ENCODE results near the gene ACAT1. TPM values are rescaled to one million over a fixed set of nuclear protein-coding genes. Genes with fewer than 3 reads are reported as not detected.

ACAT1 gene
- total and polyA plus RNA-seq, 11 donors, result 166 to 1,337 (median 360) TPM

GRCh38 chr11:108092134-108092533 lies 29.2 kb upstream of the ACAT1 start:
- peaks cover 0 to 89% (median 55%) of the 10 kb centered on the region in 9 donors for H3K36me3 ChIP-seq
- no peak overlapping the region for H3K4me3 ChIP-seq
- intact Hi-C loops (cut with DNase I), result loop anchor here in 1 of 10 donors (10.0 kb wide), 1 partner anchor 63 kb away; no protein-coding TSS in a partner anchor
- no peaks in the 10 kb centered on the region for H3K9me3 ChIP-seq
- no peak overlapping the region for H3K27ac ChIP-seq
- no peak for DNase-seq
- ATAC-seq, result no peak
- H3K4me1 ChIP-seq, result no peaks in the 10 kb centered on the region
- WGBS, 4 donors, result 47 to 48% (median 48%) methylated on average over 2 of the region's 2 CpGs
- no peak for TF ChIP-seq POLR2A (IDR thresholded peaks at IDR 0.05)
- no peak for TF ChIP-seq CTCF (IDR thresholded peaks at IDR 0.05)
- no peaks in the 10 kb centered on the region for H3K27me3 ChIP-seq

- ATAC-seq, result no peak
- no peak for DNase-seq
- H3K36me3 ChIP-seq, result peaks cover 0 to 93% (median 62%) of the 10 kb centered on the region in 9 donors
- TF ChIP-seq CTCF (IDR thresholded peaks at IDR 0.05) (no peak), POLR2A (IDR thresholded peaks at IDR 0.05) (no peak)
- H3K9me3 ChIP-seq, result no peaks in the 10 kb centered on the region
- H3K27ac ChIP-seq, result no peak overlapping the region
- no peaks in the 10 kb centered on the region for H3K27me3 ChIP-seq
- 92 to 97% (median 93%) methylated on average over 4 of the region's 4 CpGs for WGBS, 4 donors
- no peaks in the 10 kb centered on the region for H3K4me1 ChIP-seq
- intact Hi-C loops (cut with DNase I), result loop anchor here in 1 of 10 donors (10.0 kb wide), 1 partner anchor 61 kb away; no protein-coding TSS in a partner anchor
- no peak overlapping the region for H3K4me3 ChIP-seq
These were observed 28.1 kb upstream of the ACAT1 start for GRCh38 chr11:108093128-108093904.

GRCh38 chr11:108097179-108097578 lies 24.2 kb upstream of the ACAT1 start:
- Histone ChIP-seq H3K27ac (no peak overlapping the region), H3K4me1 (peaks cover 0 to 6% (median 0%) of the 10 kb centered on the region in 12 donors), H3K27me3 (no peaks in the 10 kb centered on the region), H3K36me3 (peaks cover 0 to 97% (median 73%) of the 10 kb centered on the region in 9 donors), H3K9me3 (no peaks in the 10 kb centered on the region), H3K4me3 (no peak overlapping the region)
- 95 to 100% (median 97%) methylated on average over 3 of the region's 3 CpGs for WGBS, 4 donors
- DNase-seq, result no peak
- intact Hi-C loops (cut with DNase I), result loop anchor here in 1 of 10 donors (10.0 kb wide), 1 partner anchor 58 kb away; no protein-coding TSS in a partner anchor
- no peak for ATAC-seq
- TF ChIP-seq CTCF (IDR thresholded peaks at IDR 0.05) (no peak), POLR2A (IDR thresholded peaks at IDR 0.05) (no peak)

- Histone ChIP-seq H3K27ac (peak overlapping the region in 7 of 12 donors; percentile 6 to 61 (median 32)), H3K36me3 (peaks cover 0 to 100% (median 89%) of the 10 kb centered on the region in 9 donors), H3K4me1 (peaks cover 0 to 6% (median 0%) of the 10 kb centered on the region in 12 donors), H3K27me3 (no peaks in the 10 kb centered on the region), H3K9me3 (no peaks in the 10 kb centered on the region), H3K4me3 (no peak overlapping the region)
- 24 to 70% (median 55%) methylated on average over 1 of the region's 1 CpG for WGBS, 4 donors
- DNase-seq (no peak), ATAC-seq (peak; percentile 47 to 76 (median 68))
- TF ChIP-seq CTCF (IDR thresholded peaks at IDR 0.05), result no peak
- no peak for TF ChIP-seq POLR2A (IDR thresholded peaks at IDR 0.05)
- intact Hi-C loops (cut with DNase I), result no loop called here
These were observed 20.1 kb upstream of the ACAT1 start for GRCh38 chr11:108101090-108101775.

All from heart left ventricle (tissue), 16 donors.